ENCODE measurements around the gene CAPS. TPM values are rescaled to one million over a fixed set of nuclear protein-coding genes. Genes with fewer than 3 reads are reported as not detected.
"Not testable (repeated sequence)": the region's sequence is repeated elsewhere in the genome, so short reads cannot be mapped to it uniquely, and the experiment has no call there.

Gene CAPS
- total RNA-seq, 4 donors from 2014 or later = 1.2 to 2.4 (median 2.0) TPM

GRCh38 chr19:5961969-5962945 is 48.2 kb downstream of the CAPS start:
- DNase-seq = peak in 1 of 2 donors; percentile 23

GRCh38 chr19:5963259-5963658 is 49.2 kb downstream of the CAPS start:
- peaks cover 70 to 74% of the 10 kb centered on the region in 2 donors for H3K4me1 ChIP-seq
- H3K9me3 ChIP-seq; intact Hi-C loops (cut with DNase I; ENCODE audit: low total_unique reads); ATAC-seq; H3K36me3 ChIP-seq; H3K27me3 ChIP-seq; DNase-seq; H3K27ac ChIP-seq; in situ Hi-C loops (cut with MboI; ENCODE audit: low sequenced_read_pairs in 4 of 4); H3K4me3 ChIP-seq: not testable (repeated sequence)

More at GRCh38 chr19:5961969-5962945, 48.2 kb downstream of the CAPS start:
- Histone ChIP-seq H3K9me3 (no peaks in the 10 kb centered on the region), H3K27me3 (no peaks in the 10 kb centered on the region), H3K27ac (peak overlapping the region in 2 of 4 donors; percentile 20 to 29), H3K36me3 (no peaks in the 10 kb centered on the region), H3K4me1 (peaks cover 65 to 66% of the 10 kb centered on the region in 2 donors), H3K4me3 (peak overlapping the region in 1 of 4 donors; percentile 11)
- in situ Hi-C loops (cut with MboI; ENCODE audit: low sequenced_read_pairs in 4 of 4) = no loop called here
- no peak for ATAC-seq
- no peak for TF ChIP-seq POLR2A (IDR thresholded peaks at IDR 0.05)
- TF ChIP-seq CTCF (IDR thresholded peaks at IDR 0.05 in 4 of 5, conservative IDR thresholded peaks at IDR 0.05 in 1 of 5) = no peak
- intact Hi-C loops (cut with DNase I; ENCODE audit: low total_unique reads) = no loop called here

- no peaks in the 10 kb centered on the region for H3K27me3 ChIP-seq
- in situ Hi-C loops (cut with MboI; ENCODE audit: low sequenced_read_pairs in 4 of 4) (no loop called here), intact Hi-C loops (cut with DNase I; ENCODE audit: low total_unique reads) (no loop called here)
- TF ChIP-seq CTCF (IDR thresholded peaks at IDR 0.05 in 4 of 5, conservative IDR thresholded peaks at IDR 0.05 in 1 of 5) (no peak), POLR2A (IDR thresholded peaks at IDR 0.05) (no peak)
- no peaks in the 10 kb centered on the region for H3K9me3 ChIP-seq
- peaks cover 70 to 74% of the 10 kb centered on the region in 2 donors for H3K4me1 ChIP-seq
- H3K27ac ChIP-seq = no peak overlapping the region
- no peak overlapping the region for H3K4me3 ChIP-seq
- no peak for ATAC-seq
- no peak for DNase-seq
- no peaks in the 10 kb centered on the region for H3K36me3 ChIP-seq
These were observed 49.8 kb downstream of the CAPS start for GRCh38 chr19:5963855-5964254.

GRCh38 chr19:5964816-5965565 is 50.9 kb downstream of the CAPS start:
- in situ Hi-C loops (cut with MboI; ENCODE audit: low sequenced_read_pairs in 4 of 4) (no loop called here), intact Hi-C loops (cut with DNase I; ENCODE audit: low total_unique reads) (no loop called here)
- peaks cover 68 to 73% of the 10 kb centered on the region in 2 donors for H3K4me1 ChIP-seq
- H3K27me3 ChIP-seq = no peaks in the 10 kb centered on the region
- no peak overlapping the region for H3K4me3 ChIP-seq
- TF ChIP-seq POLR2A (IDR thresholded peaks at IDR 0.05) (no peak), CTCF (IDR thresholded peaks at IDR 0.05 in 4 of 5, conservative IDR thresholded peaks at IDR 0.05 in 1 of 5) (no peak)
- DNase-seq (no peak), ATAC-seq (no peak)
- no peaks in the 10 kb centered on the region for H3K36me3 ChIP-seq
- H3K27ac ChIP-seq = no peak overlapping the region
- H3K9me3 ChIP-seq = no peaks in the 10 kb centered on the region

Other genes with a start within 250 kb of the CAPS start
- gene MICOS13, start 233.7 kb upstream of the CAPS start, total RNA-seq = 100 to 1,000 TPM in 1 of 4 donors, 10 to 100 TPM in 3; 45.7 to 122 (median 74.8) TPM
- 10 to 100 TPM in 3 of 4 donors, 1 to 10 TPM in 1; 5.8 to 33.2 (median 21.5) TPM for gene HSD11B1L, start 233.2 kb upstream of the CAPS start, total RNA-seq
- 100 to 1,000 TPM; 329 to 784 (median 462) TPM for gene RPL36, start 224.0 kb upstream of the CAPS start, total RNA-seq
- 10 to 100 TPM; 33.1 to 77.7 (median 70.4) TPM for gene LONP1, start 194.1 kb upstream of the CAPS start, total RNA-seq
- gene CATSPERD, start 193.6 kb upstream of the CAPS start, total RNA-seq = not detected
- gene PRR22, start 129.5 kb upstream of the CAPS start, total RNA-seq = 1 to 10 TPM in 1 of 4 donors, under 1 TPM in 1, not detected in 2; 0.24 to 1.0 TPM
- 10 to 100 TPM; 19.5 to 45.9 (median 25.0) TPM for gene DUS3L, start 123.1 kb upstream of the CAPS start, total RNA-seq
- not detected for gene NRTN, start 109.2 kb upstream of the CAPS start, total RNA-seq
- gene FUT6, start 74.6 kb upstream of the CAPS start, total RNA-seq = under 1 TPM in 1 of 4 donors, not detected in 3; 0.29 TPM
- under 1 TPM in 1 of 4 donors, not detected in 3; 0.32 TPM for gene FUT3, start 62.8 kb upstream of the CAPS start, total RNA-seq
- gene FUT5, start 43.7 kb upstream of the CAPS start, total RNA-seq = not detected
- 100 to 1,000 TPM; 190 to 349 (median 221) TPM for gene NDUFA11, start 10.5 kb upstream of the CAPS start, total RNA-seq
- 1 to 10 TPM in 3 of 4 donors, under 1 TPM in 1; 0.46 to 3.0 (median 2.1) TPM for gene VMAC, start 9.4 kb upstream of the CAPS start, total RNA-seq
- gene RANBP3, start 63.9 kb downstream of the CAPS start, total RNA-seq = 10 to 100 TPM; 37.4 to 74.3 (median 61.3) TPM
- gene RFX2, start 196.2 kb downstream of the CAPS start, total RNA-seq = 10 to 100 TPM in 1 of 4 donors, 1 to 10 TPM in 2, under 1 TPM in 1; 0.31 to 10.5 (median 2.2) TPM
- not detected for gene ACSBG2, start 221.4 kb downstream of the CAPS start, total RNA-seq